Fibroblast of lung (primary cell): ENCODE measurements around the gene ZNF644.

ENCODE experiments used
- EZH2 ChIP-seq: IDR thresholded peaks from 2 replicates; pipeline ENCODE4 v1.5.1; 2012; ENCODE audit warnings: low read length, control low read depth, mild to moderate bottlenecking; ENCODE audit errors: missing control alignments
- TF ChIP-seq, protein P1 (sequence below), 2 donors: IDR thresholded peaks in 1 of 2; conservative IDR thresholded peaks in 1 of 2; 1 replicate in 1 of 2; 2 replicates in 1 of 2; pipeline ENCODE4 v1.5.1; 2011 to 2012; ENCODE audit warnings: low read length in 2 of 2, control low read depth in 1 of 2, inconsistent platforms in 1 of 2, low read depth in 1 of 2, mild to moderate bottlenecking in 1 of 2

DNA sequence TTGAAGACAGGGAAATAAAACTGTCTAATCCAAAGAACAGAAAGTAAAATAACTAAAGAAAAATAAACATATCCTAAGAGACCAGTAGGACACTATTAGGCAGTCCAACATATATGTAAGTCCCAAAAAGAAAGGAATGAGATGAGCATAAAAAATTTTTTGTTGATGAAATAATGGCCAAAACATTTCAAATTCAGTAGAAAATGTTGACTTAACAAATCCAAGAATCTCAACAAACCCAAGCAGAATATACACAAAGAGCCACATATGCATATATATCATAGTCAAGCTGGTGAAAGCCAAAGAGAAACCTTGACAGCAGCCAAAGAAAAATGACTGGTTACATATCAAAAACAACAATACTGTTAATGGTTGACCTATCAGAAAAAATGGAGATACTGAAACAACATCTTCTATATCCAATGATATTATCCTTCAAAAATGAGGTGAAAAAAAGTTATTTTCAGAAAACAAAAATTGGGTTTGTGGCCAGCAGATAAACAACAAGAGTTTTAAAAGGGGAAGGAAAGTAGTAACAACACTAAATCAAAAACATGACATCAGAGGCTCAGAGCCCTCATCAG lies 26.4 kb downstream of the ZNF644 start:
- TF ChIP-seq EZH2: no peak
- TF ChIP-seq, protein P1, sequence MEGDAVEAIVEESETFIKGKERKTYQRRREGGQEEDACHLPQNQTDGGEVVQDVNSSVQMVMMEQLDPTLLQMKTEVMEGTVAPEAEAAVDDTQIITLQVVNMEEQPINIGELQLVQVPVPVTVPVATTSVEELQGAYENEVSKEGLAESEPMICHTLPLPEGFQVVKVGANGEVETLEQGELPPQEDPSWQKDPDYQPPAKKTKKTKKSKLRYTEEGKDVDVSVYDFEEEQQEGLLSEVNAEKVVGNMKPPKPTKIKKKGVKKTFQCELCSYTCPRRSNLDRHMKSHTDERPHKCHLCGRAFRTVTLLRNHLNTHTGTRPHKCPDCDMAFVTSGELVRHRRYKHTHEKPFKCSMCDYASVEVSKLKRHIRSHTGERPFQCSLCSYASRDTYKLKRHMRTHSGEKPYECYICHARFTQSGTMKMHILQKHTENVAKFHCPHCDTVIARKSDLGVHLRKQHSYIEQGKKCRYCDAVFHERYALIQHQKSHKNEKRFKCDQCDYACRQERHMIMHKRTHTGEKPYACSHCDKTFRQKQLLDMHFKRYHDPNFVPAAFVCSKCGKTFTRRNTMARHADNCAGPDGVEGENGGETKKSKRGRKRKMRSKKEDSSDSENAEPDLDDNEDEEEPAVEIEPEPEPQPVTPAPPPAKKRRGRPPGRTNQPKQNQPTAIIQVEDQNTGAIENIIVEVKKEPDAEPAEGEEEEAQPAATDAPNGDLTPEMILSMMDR (conservative IDR thresholded peaks at IDR 0.05 in 1 of 2, IDR thresholded peaks at IDR 0.05 in 1 of 2; ENCODE audit: low read depth in 1 of 2, low read length in 2 of 2): no peak
